Panc1 (cell line): Measurements from ENCODE around the gene HKDC1. TPM values are rescaled to one million over a fixed set of nuclear protein-coding genes. Genes with fewer than 3 reads are reported as not detected.

Experiments
- ATAC-seq: fragments of 200-7000 bp; cut with Tn5 transposase; 2 replicates; pipeline ENCODE4 v1.9.1; 2020; ENCODE audit warnings: mild to moderate bottlenecking, moderate library complexity
- BruUV-seq: library from RNA; stranded (reverse); fragments of 400-500 nt; replicated peaks from 2 replicates; lab custom pipeline; 2021; lab: Mats Ljungman, UMichigan
- CTCF ChIA-PET: fragments of 300-600 bp; sonication (Branson Sonifier 250); formaldehyde crosslinking; loops from one replicate; lab custom pipeline; 2022; ENCODE audit warnings: antibody characterized with exemption; lab: Charles Lee
- POLR2A ChIA-PET: fragments of 300-600 bp; sonication (Branson Sonifier 250); formaldehyde crosslinking; loops from one replicate; lab custom pipeline; 2022; ENCODE audit warnings: antibody characterized with exemption; lab: Charles Lee
- DNase-seq: peaks from one replicate; pipeline ENCODE4 v3.0.0-alpha.2; 2010; ENCODE audit warnings: low read depth, low spot score
- H3K27ac ChIP-seq: 2 replicates; pipeline ENCODE4 v1.5.1; 2011; ENCODE audit warnings: mild to moderate bottlenecking, low read length, inconsistent platforms
- H3K27me3 ChIP-seq: fragments of 200-500 bp; sonication (Bioruptor generic); 2 replicates; pipeline ENCODE4 v1.6.0; 2014; ENCODE audit warnings: low read length, inconsistent platforms; ENCODE audit not compliant: control insufficient read depth, insufficient read depth
- H3K36me3 ChIP-seq: fragments of 200-500 bp; sonication (Bioruptor generic); 2 replicates; pipeline ENCODE4 v1.5.1; 2014; ENCODE audit warnings: inconsistent platforms, mild to moderate bottlenecking, low read length, moderate library complexity; ENCODE audit not compliant: control insufficient read depth, insufficient read depth
- H3K4me1 ChIP-seq: 2 replicates; pipeline ENCODE4 v1.5.1; 2011; ENCODE audit warnings: inconsistent platforms, mild to moderate bottlenecking, low read length, moderate library complexity; ENCODE audit not compliant: control insufficient read depth, insufficient read depth
- H3K4me3 ChIP-seq, 2 experiments: 2 replicates each; pipeline ENCODE4 v1.5.1; 2011 to 2012; ENCODE audit warnings: low read depth in 2 of 2, low read length in 2 of 2, mild to moderate bottlenecking in 2 of 2, inconsistent platforms in 1 of 2, moderate library complexity in 1 of 2
- H3K9me3 ChIP-seq: fragments of 200-500 bp; sonication (Bioruptor generic); 2 replicates; pipeline ENCODE4 v1.5.1; 2014; ENCODE audit warnings: low read depth, mild to moderate bottlenecking, inconsistent platforms, low read length, moderate library complexity; ENCODE audit not compliant: control insufficient read depth, insufficient read depth
- CTCF ChIP-seq: fragments of 450-650 bp; IDR thresholded peaks from 2 replicates; pipeline ENCODE4 v1.5.1; 2017; ENCODE audit warnings: mild to moderate bottlenecking
- POLR2AphosphoS5 ChIP-seq: IDR thresholded peaks from 2 replicates; pipeline ENCODE4 v1.6.1; 2012; ENCODE audit warnings: mild to moderate bottlenecking, low read depth, low read length, moderate library complexity
- REST ChIP-seq, 2 experiments: IDR thresholded peaks; 2 replicates each; pipeline ENCODE4 v1.6.1; 2011 to 2012; ENCODE audit warnings: low read depth in 2 of 2, control low read depth in 1 of 2, low read length in 1 of 2, mild to moderate bottlenecking in 1 of 2, moderate library complexity in 1 of 2; ENCODE audit not compliant: insufficient read depth in 1 of 2
- SIN3A ChIP-seq: IDR thresholded peaks from 2 replicates; pipeline ENCODE4 v1.6.1; 2012; ENCODE audit warnings: low read depth, mild to moderate bottlenecking, low read length, moderate library complexity, borderline replicate concordance; ENCODE audit not compliant: insufficient read depth
- TCF7L2 ChIP-seq: IDR thresholded peaks from 2 replicates; pipeline ENCODE4 v1.6.1; 2011; ENCODE audit warnings: mild to moderate bottlenecking, low read depth, low read length, inconsistent platforms
- in situ Hi-C: cut with HindIII; loops from 2 replicates; pipeline ENCODE4 v1.10.0; 2016; ENCODE audit warnings: low sequenced_read_pairs, low pct_unique_long_range_greater_than_20kb
- intact Hi-C: fragments of 100-400 bp; cut with micrococcal nuclease; formaldehyde crosslinking; loops from one replicate; pipeline ENCODE4 v1.10.0; 2022; ENCODE audit not compliant: unreplicated experiment
- total RNA-seq: library from RNA; stranded (reverse); gene quantifications from one replicate; pipeline ENCODE4 v1.2.1, GENCODE V29; 2021; ENCODE audit not compliant: unreplicated experiment

Gene HKDC1
- total RNA-seq, 1 experiment from 2014 or later, result 1.1 TPM

GRCh38 chr10:69242852-69243212 is 22.7 kb downstream of the HKDC1 start:
- POLR2A ChIA-PET, result interaction anchor here (0.6 to 0.7 kb wide), 4 partner anchors 10 to 672 kb away, joined by 3 to 4 read pairs (median 4); no protein-coding TSS in a partner anchor
- H3K9me3 ChIP-seq, result no peaks in the 10 kb centered on the region
- no TSS peak for BruUV-seq
- ATAC-seq, result no peak
- H3K4me1 ChIP-seq, result no peaks in the 10 kb centered on the region
- no peaks in the 10 kb centered on the region for H3K27me3 ChIP-seq
- DNase-seq, result no peak
- CTCF ChIA-PET, result interaction anchor here (0.9 kb wide), 2 partner anchors 150 to 165 kb away, joined by 3 to 5 read pairs; no protein-coding TSS in a partner anchor
- H3K36me3 ChIP-seq, result no peaks in the 10 kb centered on the region
- no peak overlapping the region for H3K4me3 ChIP-seq
- in situ Hi-C loops (no loop called here), intact Hi-C loops (no loop called here)
- H3K27ac ChIP-seq, result no peak overlapping the region
- TF ChIP-seq POLR2AphosphoS5, result no peak
- TF ChIP-seq SIN3A, result no peak
- no peak for TF ChIP-seq TCF7L2
- TF ChIP-seq CTCF, result no peak
- no peak for TF ChIP-seq REST (IDR thresholded peaks at IDR 0.05; ENCODE audit: insufficient read depth in 1 of 2, low read depth in 2 of 2, low read length in 1 of 2)

GRCh38 chr10:69243817-69244216 is 23.7 kb downstream of the HKDC1 start:
- TF ChIP-seq TCF7L2, result no peak
- TF ChIP-seq REST (IDR thresholded peaks at IDR 0.05; ENCODE audit: insufficient read depth in 1 of 2, low read depth in 2 of 2, low read length in 1 of 2), result no peak
- TF ChIP-seq CTCF, result no peak
- no peak for TF ChIP-seq SIN3A
- TF ChIP-seq POLR2AphosphoS5, result no peak
- intact Hi-C loops (no loop called here), in situ Hi-C loops (no loop called here)
- Histone ChIP-seq H3K27me3 (no peaks in the 10 kb centered on the region), H3K36me3 (no peaks in the 10 kb centered on the region), H3K9me3 (no peaks in the 10 kb centered on the region), H3K4me3 (no peak overlapping the region), H3K4me1 (no peaks in the 10 kb centered on the region), H3K27ac (no peak overlapping the region)
- ChIA-PET CTCF (no interaction called here), POLR2A (interaction anchor here (0.6 kb wide), 1 partner anchor 75 kb away, joined by 3 read pairs; no protein-coding TSS in a partner anchor)
- no peak for DNase-seq
- no peak for ATAC-seq
- no TSS peak for BruUV-seq
